Measurements from ENCODE around the gene OR2A1. TPM values are rescaled to one million over a fixed set of nuclear protein-coding genes. Genes with fewer than 3 reads are reported as not detected.
"Not testable (repeated sequence)": the region's sequence is repeated elsewhere in the genome, so short reads cannot be mapped to it uniquely, and the experiment has no call there.

The OR2A1 gene
- total and polyA plus RNA-seq, 2 of the 8 experiments (the other 6 are each of a cell fraction or from before 2014, with no cell fraction given), result 0.05 TPM; not detected in 1

DNA sequence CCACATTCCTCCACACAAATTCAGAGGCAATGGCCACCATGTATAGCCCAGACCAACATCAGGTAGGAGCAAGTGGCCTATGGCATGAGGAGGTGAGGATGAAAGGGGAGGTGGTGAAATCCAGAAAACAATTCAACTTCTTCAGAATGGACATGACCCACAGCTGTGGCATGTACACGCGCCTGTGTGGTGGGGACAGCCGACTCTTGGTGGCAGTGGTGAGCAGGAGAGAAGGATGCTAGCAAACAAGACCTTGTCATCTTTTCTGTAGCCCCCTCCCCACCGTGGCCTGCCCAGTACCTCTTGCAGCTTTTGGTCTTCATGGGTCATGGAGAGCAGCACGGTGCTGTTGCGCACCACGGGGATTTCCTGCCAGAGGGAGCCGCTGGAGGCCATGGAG is 30.2 kb upstream of the OR2A1 start:
- no CpG with 5 or more reads among the region's 8 CpGs for WGBS, 2 experiments (ENCODE audit: extremely low coverage in 1 of 2, insufficient coverage in 1 of 2, insufficient read length in 1 of 2, insufficient replicate concordance in 2 of 2, low coverage in 1 of 2, low lambda C conversion rate in 2 of 2, missing lambda C conversion rate in 1 of 2)
- H2BK15ac ChIP-seq (ENCODE audit: low read length); H2BK20ac ChIP-seq (ENCODE audit: low read length); H3K4me2 ChIP-seq (ENCODE audit: insufficient read depth in 1 of 2, low read depth in 2 of 2, low read length in 2 of 2); DNase-seq (ENCODE audit: low read depth in 1 of 2, low spot score in 2 of 2); H2AK5ac ChIP-seq (ENCODE audit: low read depth, low read length); H3K18ac ChIP-seq (ENCODE audit: extremely low read depth, low read length); H4K5ac ChIP-seq (ENCODE audit: insufficient read length, low read depth, low read length); H2BK5ac ChIP-seq (ENCODE audit: low read depth, low read length); H2BK120ac ChIP-seq (replicated peaks; ENCODE audit: low read depth, low read length); H3K79me1 ChIP-seq (ENCODE audit: low read depth, low read length); H3K4me1 ChIP-seq (replicated peaks in 1 of 4; ENCODE audit: control insufficient read depth in 3 of 4, insufficient read depth in 4 of 4, low read length in 3 of 4); H4K20me1 ChIP-seq (replicated peaks in 1 of 2; ENCODE audit: control insufficient read depth in 1 of 2, insufficient read depth in 2 of 2, low read length in 2 of 2); H2BK12ac ChIP-seq (ENCODE audit: low read depth, low read length); H2AFZ ChIP-seq (ENCODE audit: low read length); H3K9me3 ChIP-seq (ENCODE audit: insufficient read depth in 2 of 2, low read depth in 1 of 2, low read length in 1 of 2); H4K8ac ChIP-seq (ENCODE audit: extremely low read depth, insufficient read depth, low read length); H3K14ac ChIP-seq (ENCODE audit: insufficient read length); H3K4me3 ChIP-seq (ENCODE audit: extremely low read depth in 1 of 4, insufficient read depth in 2 of 4, low read depth in 3 of 4, low read length in 4 of 4); POLR2A ChIA-PET (ENCODE audit: partially characterized antibody); H3K27ac ChIP-seq (ENCODE audit: low read depth, low read length); H3K56ac ChIP-seq (replicated peaks; ENCODE audit: insufficient read length, low read depth, low read length); H3K23ac ChIP-seq (ENCODE audit: insufficient read length); FAIRE-seq; H3K36me3 ChIP-seq (ENCODE audit: control insufficient read depth in 2 of 4, insufficient read depth in 4 of 4, low read length in 3 of 4); H3K9ac ChIP-seq (replicated peaks in 1 of 4; ENCODE audit: extremely low read depth in 1 of 4, low read depth in 3 of 4, low read length in 3 of 4); H4K91ac ChIP-seq (replicated peaks; ENCODE audit: insufficient read length, low read length); H3K4ac ChIP-seq (replicated peaks; ENCODE audit: insufficient read length, low read depth, low read length); H3K79me2 ChIP-seq (ENCODE audit: control insufficient read depth in 1 of 2, insufficient read depth in 2 of 2, low read length in 2 of 2); H3K23me2 ChIP-seq (ENCODE audit: low read depth, low read length); H3K27me3 ChIP-seq (replicated peaks in 1 of 4; ENCODE audit: control insufficient read depth in 3 of 4, extremely low read depth in 1 of 4, insufficient read depth in 3 of 4, low read length in 3 of 4); CTCF ChIA-PET (ENCODE audit: partially characterized antibody): not testable (repeated sequence)

DNA sequence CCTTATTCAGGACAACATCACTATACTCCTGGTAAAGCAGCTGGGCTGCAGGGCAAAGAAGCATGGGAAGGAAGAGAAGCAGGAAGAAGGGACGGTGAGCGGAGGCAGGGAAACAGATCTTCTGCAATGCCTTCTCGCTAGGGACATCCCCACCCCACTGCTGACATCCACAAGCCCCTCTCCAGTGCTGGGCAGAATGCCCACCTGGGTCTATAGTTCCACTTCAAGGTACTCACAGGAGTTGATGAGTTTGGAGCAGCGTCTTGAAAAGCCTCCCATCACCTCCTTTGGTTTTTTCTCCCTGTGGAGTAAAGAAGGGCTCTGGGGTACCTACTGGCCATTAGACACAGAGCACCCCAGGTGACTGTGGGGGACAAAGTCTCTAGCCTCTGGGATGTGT is 29.7 kb upstream of the OR2A1 start:
- H3K79me2 ChIP-seq (ENCODE audit: control insufficient read depth in 1 of 2, insufficient read depth in 2 of 2, low read length in 2 of 2); H3K4me1 ChIP-seq (replicated peaks in 1 of 4; ENCODE audit: control insufficient read depth in 3 of 4, insufficient read depth in 4 of 4, low read length in 3 of 4); H3K4ac ChIP-seq (replicated peaks; ENCODE audit: insufficient read length, low read depth, low read length); H3K27ac ChIP-seq (ENCODE audit: low read depth, low read length); H3K4me3 ChIP-seq (ENCODE audit: extremely low read depth in 1 of 4, insufficient read depth in 2 of 4, low read depth in 3 of 4, low read length in 4 of 4); H2BK120ac ChIP-seq (replicated peaks; ENCODE audit: low read depth, low read length); H3K36me3 ChIP-seq (ENCODE audit: control insufficient read depth in 2 of 4, insufficient read depth in 4 of 4, low read length in 3 of 4); H3K14ac ChIP-seq (ENCODE audit: insufficient read length); H2AFZ ChIP-seq (ENCODE audit: low read length); H2AK5ac ChIP-seq (ENCODE audit: low read depth, low read length); CTCF ChIA-PET (ENCODE audit: partially characterized antibody); H2BK5ac ChIP-seq (ENCODE audit: low read depth, low read length); H3K79me1 ChIP-seq (ENCODE audit: low read depth, low read length); H4K91ac ChIP-seq (replicated peaks; ENCODE audit: insufficient read length, low read length); DNase-seq (ENCODE audit: low read depth in 1 of 2, low spot score in 2 of 2); FAIRE-seq; H3K18ac ChIP-seq (ENCODE audit: extremely low read depth, low read length); H4K20me1 ChIP-seq (replicated peaks in 1 of 2; ENCODE audit: control insufficient read depth in 1 of 2, insufficient read depth in 2 of 2, low read length in 2 of 2); H2BK12ac ChIP-seq (ENCODE audit: low read depth, low read length); H4K5ac ChIP-seq (ENCODE audit: insufficient read length, low read depth, low read length); H2BK20ac ChIP-seq (ENCODE audit: low read length); H3K23ac ChIP-seq (ENCODE audit: insufficient read length); POLR2A ChIA-PET (ENCODE audit: partially characterized antibody); H3K56ac ChIP-seq (replicated peaks; ENCODE audit: insufficient read length, low read depth, low read length); H3K9ac ChIP-seq (replicated peaks in 1 of 4; ENCODE audit: extremely low read depth in 1 of 4, low read depth in 3 of 4, low read length in 3 of 4); H3K27me3 ChIP-seq (replicated peaks in 1 of 4; ENCODE audit: control insufficient read depth in 3 of 4, extremely low read depth in 1 of 4, insufficient read depth in 3 of 4, low read length in 3 of 4); H4K8ac ChIP-seq (ENCODE audit: extremely low read depth, insufficient read depth, low read length); H3K9me3 ChIP-seq (ENCODE audit: insufficient read depth in 2 of 2, low read depth in 1 of 2, low read length in 1 of 2); H3K4me2 ChIP-seq (ENCODE audit: insufficient read depth in 1 of 2, low read depth in 2 of 2, low read length in 2 of 2); H2BK15ac ChIP-seq (ENCODE audit: low read length); H3K23me2 ChIP-seq (ENCODE audit: low read depth, low read length): not testable (repeated sequence)
- 87% methylated on average over 3 of the region's 4 CpGs; no CpG with 5 or more reads in 1 of the 2 experiments for WGBS, 2 experiments (ENCODE audit: extremely low coverage in 1 of 2, insufficient coverage in 1 of 2, insufficient read length in 1 of 2, insufficient replicate concordance in 2 of 2, low coverage in 1 of 2, low lambda C conversion rate in 2 of 2, missing lambda C conversion rate in 1 of 2)
